ENCODE results near the gene ECEL1. TPM values are rescaled to one million over a fixed set of nuclear protein-coding genes. Genes with fewer than 3 reads are reported as not detected.

ECEL1 gene
- total RNA-seq, 1 experiment from 2014 or later = 23.3 TPM

- Mint-ChIP-seq H3K9me3 (no peaks in the 10 kb centered on the region), H3K36me3 (no peaks in the 10 kb centered on the region), H3K27me3 (ENCODE audit: low read depth) (peaks cover 50% of the 10 kb centered on the region), H3K4me3 (peak overlapping the region; percentile 95), H3K27ac (no peak overlapping the region), H3K4me1 (peaks cover 22% of the 10 kb centered on the region)
- no peak for ATAC-seq
- CTCF ChIA-PET = interaction anchor here (1.0 to 3.1 kb wide), 5 partner anchors 17 to 169 kb away, joined by 3 to 21 read pairs (median 4); partner anchors contain the start of gene PRSS56
- POLR2A ChIA-PET = no interaction called here
- DNase-seq (ENCODE audit: low spot score) = no peak
- no peak for TF ChIP-seq GTF2I (CRISPR knock-in tag; conservative IDR thresholded peaks at IDR 0.05)
- TF ChIP-seq MAX (CRISPR knock-in tag; IDR thresholded peaks at IDR 0.05) = no peak
- TF ChIP-seq, protein P1, sequence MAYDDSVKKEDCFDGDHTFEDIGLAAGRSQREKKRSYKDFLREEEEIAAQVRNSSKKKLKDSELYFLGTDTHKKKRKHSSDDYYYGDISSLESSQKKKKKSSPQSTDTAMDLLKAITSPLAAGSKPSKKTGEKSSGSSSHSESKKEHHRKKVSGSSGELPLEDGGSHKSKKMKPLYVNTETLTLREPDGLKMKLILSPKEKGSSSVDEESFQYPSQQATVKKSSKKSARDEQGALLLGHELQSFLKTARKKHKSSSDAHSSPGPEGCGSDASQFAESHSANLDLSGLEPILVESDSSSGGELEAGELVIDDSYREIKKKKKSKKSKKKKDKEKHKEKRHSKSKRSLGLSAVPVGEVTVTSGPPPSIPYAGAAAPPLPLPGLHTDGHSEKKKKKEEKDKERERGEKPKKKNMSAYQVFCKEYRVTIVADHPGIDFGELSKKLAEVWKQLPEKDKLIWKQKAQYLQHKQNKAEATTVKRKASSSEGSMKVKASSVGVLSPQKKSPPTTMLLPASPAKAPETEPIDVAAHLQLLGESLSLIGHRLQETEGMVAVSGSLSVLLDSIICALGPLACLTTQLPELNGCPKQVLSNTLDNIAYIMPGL (CRISPR knock-in tag; IDR thresholded peaks at IDR 0.05) = no peak
- TF ChIP-seq ATF6 (CRISPR knock-in tag; IDR thresholded peaks at IDR 0.05) = no peak
- TF ChIP-seq JUN (CRISPR knock-in tag; IDR thresholded peaks at IDR 0.05) = no peak
- TF ChIP-seq ZNF219 (CRISPR knock-in tag; IDR thresholded peaks at IDR 0.05; ENCODE audit: borderline replicate concordance) = no peak
- no peak for TF ChIP-seq FOXP1 (CRISPR knock-in tag; IDR thresholded peaks at IDR 0.05; ENCODE audit: borderline replicate concordance)
- TF ChIP-seq PRRX2 (CRISPR knock-in tag; IDR thresholded peaks at IDR 0.05) = no peak
- TF ChIP-seq TEAD4 (CRISPR knock-in tag; IDR thresholded peaks at IDR 0.05) = no peak
- no peak for TF ChIP-seq ZNF317 (CRISPR knock-in tag; IDR thresholded peaks at IDR 0.05; ENCODE audit: borderline replicate concordance, low read depth)
These were observed 16.2 kb upstream of the ECEL1 start for GRCh38 chr2:232503809-232504323.

DNA sequence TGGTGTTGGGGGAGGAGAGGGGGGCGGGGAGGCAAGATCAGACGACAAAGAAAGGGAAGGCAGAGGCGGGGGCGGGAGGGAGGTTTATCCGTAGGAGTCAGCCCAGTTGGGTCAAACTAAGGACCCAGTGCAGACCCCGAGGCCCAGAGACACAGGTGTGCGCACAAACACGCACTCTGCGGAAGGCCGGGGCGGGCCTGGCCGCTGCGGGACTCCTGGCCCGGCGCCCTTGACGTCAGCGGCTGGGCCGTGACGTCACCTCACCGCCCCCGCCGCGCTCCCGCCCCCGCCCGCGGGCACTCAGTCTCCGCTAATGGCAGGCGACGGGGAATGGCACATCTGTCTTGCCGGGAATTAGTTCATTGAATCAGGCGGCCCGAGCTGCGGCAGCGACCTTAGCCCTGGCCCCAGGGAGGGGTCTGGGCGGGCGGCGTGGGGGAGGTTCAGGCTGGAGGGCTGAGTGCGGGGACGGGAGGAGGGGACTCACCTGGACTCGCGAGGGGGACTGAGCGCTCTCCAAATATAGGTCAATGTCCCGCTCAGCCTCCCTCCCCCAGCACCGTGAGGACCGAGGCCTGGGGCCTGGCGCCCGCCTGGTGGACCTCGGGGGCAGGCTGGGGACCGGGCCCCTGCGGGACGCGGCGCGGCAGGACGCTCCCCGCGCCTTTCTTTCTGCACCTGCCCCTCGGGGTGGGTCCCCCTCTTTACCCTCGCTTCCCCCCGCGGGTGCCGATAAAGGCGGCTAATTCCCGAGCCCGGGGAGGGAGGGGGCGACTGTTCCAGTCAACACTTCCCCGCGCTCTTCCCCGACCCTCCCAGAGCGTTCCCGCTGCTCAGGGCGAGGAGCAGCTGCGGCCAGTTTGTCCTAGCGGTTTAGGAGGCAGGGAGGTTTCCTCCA lies 15.5 kb upstream of the ECEL1 start:
- H3K4me3 Mint-ChIP-seq = peak overlapping the region; percentile 95
- no peaks in the 10 kb centered on the region for H3K36me3 Mint-ChIP-seq
- no peaks in the 10 kb centered on the region for H3K9me3 Mint-ChIP-seq
- POLR2A ChIA-PET = interaction anchor here (1.0 kb wide), 1 partner anchor 47 kb away, joined by 3 read pairs; the partner anchor contains the start of genes EIF4E2 and TIGD1
- H3K27ac Mint-ChIP-seq = no peak overlapping the region
- TF ChIP-seq GRHL2 (CRISPR knock-in tag; IDR thresholded peaks at IDR 0.05; ENCODE audit: insufficient replicate concordance, severe bottlenecking) (no peak), IRF1 (CRISPR knock-in tag; IDR thresholded peaks at IDR 0.05) (0 out of 2 replicates have a peak, but pooled peaks have one; percentile 27), TP53 (CRISPR knock-in tag; IDR thresholded peaks at IDR 0.05) (no peak; the same call in 1 of the 2 replicates), NFYB (CRISPR knock-in tag; conservative IDR thresholded peaks at IDR 0.05; ENCODE audit: low read depth) (no peak), CREM (CRISPR knock-in tag; IDR thresholded peaks at IDR 0.05) (peak; percentile 83; the same call in 1 of the 2 replicates), ZNF138 (CRISPR knock-in tag; conservative IDR thresholded peaks at IDR 0.05) (no peak), ZNF671 (CRISPR knock-in tag; IDR thresholded peaks at IDR 0.05) (no peak), ZMAT4 (CRISPR knock-in tag; IDR thresholded peaks at IDR 0.05) (no peak), SP1 (CRISPR knock-in tag; conservative IDR thresholded peaks at IDR 0.05) (0 out of 2 replicates have a peak, but pooled peaks have one; percentile 15), ERG (CRISPR knock-in tag; IDR thresholded peaks at IDR 0.05) (no peak), ZBTB21 (CRISPR knock-in tag; IDR thresholded peaks at IDR 0.05; ENCODE audit: borderline replicate concordance) (peak; percentile 99)
- TF ChIP-seq, protein P1 (CRISPR knock-in tag; IDR thresholded peaks at IDR 0.05) = peak; percentile 30; the same call in 1 of the 2 replicates
- DNase-seq (ENCODE audit: low spot score) = peak; percentile 67
- peak; percentile 29 for ATAC-seq
- peaks cover 22% of the 10 kb centered on the region for H3K4me1 Mint-ChIP-seq
- H3K27me3 Mint-ChIP-seq (ENCODE audit: low read depth) = peaks cover 53% of the 10 kb centered on the region
- CTCF ChIA-PET = interaction anchor here (1.0 to 3.2 kb wide), 5 partner anchors 18 to 58 kb away, joined by 3 to 33 read pairs (median 8); partner anchors contain the start of gene PRSS56
